IMR-90 (cell line): Measurements from ENCODE around the gene RASGRP1.

ENCODE experiments used
- CEBPB ChIP-seq: IDR thresholded peaks from 2 replicates; pipeline ENCODE4 v1.6.1; 2012; ENCODE audit warnings: low read depth, low read length, improper control_type of control experiment
- FOS ChIP-seq: fragments of 150-350 bp; IDR thresholded peaks from 2 replicates; pipeline ENCODE4 v1.6.1; 2016; ENCODE audit warnings: low read depth, low read length
- MAFK ChIP-seq: IDR thresholded peaks from 2 replicates; pipeline ENCODE4 v1.6.1; 2012; ENCODE audit warnings: low read depth, low read length, improper control_type of control experiment
- MXI1 ChIP-seq: IDR thresholded peaks from 2 replicates; pipeline ENCODE4 v1.6.1; 2012; ENCODE audit warnings: low read depth, mild to moderate bottlenecking, low read length, moderate library complexity, borderline replicate concordance
- POLR2A ChIP-seq: IDR thresholded peaks from 2 replicates; pipeline ENCODE4 v1.6.1; 2012; ENCODE audit warnings: mild to moderate bottlenecking, low read depth, low read length
- RCOR1 ChIP-seq: IDR thresholded peaks from 2 replicates; pipeline ENCODE4 v1.6.1; 2012; ENCODE audit warnings: mild to moderate bottlenecking, low read length, improper control_type of control experiment; ENCODE audit not compliant: insufficient replicate concordance
- RFX5 ChIP-seq: IDR thresholded peaks from 2 replicates; pipeline ENCODE4 v1.8.0; 2012; ENCODE audit warnings: low read depth, mild to moderate bottlenecking, low read length, moderate library complexity
- SMC3 ChIP-seq: fragments of 150-350 bp; IDR thresholded peaks from 2 replicates; pipeline ENCODE4 v1.6.1; 2016; ENCODE audit warnings: low read depth, mild to moderate bottlenecking, antibody characterized with exemption, low read length, moderate library complexity
- TF ChIP-seq, protein P1 (sequence below): conservative IDR thresholded peaks from 2 replicates; pipeline ENCODE4 v1.5.1; 2012; ENCODE audit warnings: mild to moderate bottlenecking, low read depth, low read length, improper control_type of control experiment

DNA sequence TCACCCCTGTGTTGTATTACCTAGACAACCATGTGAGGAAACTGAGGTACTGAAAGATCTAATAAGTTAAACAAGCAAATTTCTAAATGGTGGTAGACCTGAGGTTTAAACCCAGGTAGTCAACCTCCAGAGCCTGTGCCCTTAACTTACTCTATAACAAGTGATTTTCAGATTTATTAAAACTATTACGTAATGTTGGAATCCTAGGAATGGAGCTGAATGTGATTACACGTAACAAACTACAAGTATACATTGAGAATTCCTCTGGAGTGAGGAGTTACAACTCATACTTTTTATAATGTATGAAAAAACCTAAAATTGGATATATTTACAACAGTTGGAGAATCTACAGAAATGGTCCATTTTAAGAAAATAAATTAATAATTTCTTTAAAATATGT, 92.6 kb downstream of the RASGRP1 start:
- TF ChIP-seq, protein P1, sequence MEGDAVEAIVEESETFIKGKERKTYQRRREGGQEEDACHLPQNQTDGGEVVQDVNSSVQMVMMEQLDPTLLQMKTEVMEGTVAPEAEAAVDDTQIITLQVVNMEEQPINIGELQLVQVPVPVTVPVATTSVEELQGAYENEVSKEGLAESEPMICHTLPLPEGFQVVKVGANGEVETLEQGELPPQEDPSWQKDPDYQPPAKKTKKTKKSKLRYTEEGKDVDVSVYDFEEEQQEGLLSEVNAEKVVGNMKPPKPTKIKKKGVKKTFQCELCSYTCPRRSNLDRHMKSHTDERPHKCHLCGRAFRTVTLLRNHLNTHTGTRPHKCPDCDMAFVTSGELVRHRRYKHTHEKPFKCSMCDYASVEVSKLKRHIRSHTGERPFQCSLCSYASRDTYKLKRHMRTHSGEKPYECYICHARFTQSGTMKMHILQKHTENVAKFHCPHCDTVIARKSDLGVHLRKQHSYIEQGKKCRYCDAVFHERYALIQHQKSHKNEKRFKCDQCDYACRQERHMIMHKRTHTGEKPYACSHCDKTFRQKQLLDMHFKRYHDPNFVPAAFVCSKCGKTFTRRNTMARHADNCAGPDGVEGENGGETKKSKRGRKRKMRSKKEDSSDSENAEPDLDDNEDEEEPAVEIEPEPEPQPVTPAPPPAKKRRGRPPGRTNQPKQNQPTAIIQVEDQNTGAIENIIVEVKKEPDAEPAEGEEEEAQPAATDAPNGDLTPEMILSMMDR = no peak
- TF ChIP-seq POLR2A (no peak), RFX5 (no peak), SMC3 (no peak), RCOR1 (no peak), MXI1 (no peak), FOS (no peak), MAFK (no peak), CEBPB (peak; percentile 93)
